Measurements from ENCODE around the gene PARP12.

Gene PARP12

GRCh38 chr7:140082770-140083169 is 20.0 kb upstream of the PARP12 start (continued):
- TF ChIP-seq ZNF280D (tag by site-specific recombination; IDR thresholded peaks at IDR 0.05) = no peak
- TF ChIP-seq ZNF24 (tag by site-specific recombination; IDR thresholded peaks at IDR 0.05) = no peak
- TF ChIP-seq REST (tag by site-specific recombination; IDR thresholded peaks at IDR 0.05) = no peak
- TF ChIP-seq ZNF26 (tag by site-specific recombination; IDR thresholded peaks at IDR 0.05) = no peak
- no peak for TF ChIP-seq ZNF114 (tag by site-specific recombination; IDR thresholded peaks at IDR 0.05)
- no peak for TF ChIP-seq PRDM1 (tag by site-specific recombination; IDR thresholded peaks at IDR 0.05)
- no peak for TF ChIP-seq ATF2 (tag by site-specific recombination; IDR thresholded peaks at IDR 0.05; ENCODE audit: low read depth)
- TF ChIP-seq ZNF280C (tag by site-specific recombination; IDR thresholded peaks at IDR 0.05) = no peak
- no peak for TF ChIP-seq YY1 (tag by site-specific recombination; IDR thresholded peaks at IDR 0.05)

GRCh38 chr7:140081774-140082425 is 19.1 kb upstream of the PARP12 start:
- no peaks in the 10 kb centered on the region for H3K4me1 ChIP-seq (ENCODE audit: control insufficient read depth, insufficient read depth, low read length)

GRCh38 chr7:140080919-140081318 is 18.2 kb upstream of the PARP12 start:
- Histone ChIP-seq H3K4me3 (ENCODE audit: low read depth, low read length) (no peak overlapping the region), H3K36me3 (ENCODE audit: control insufficient read depth in 2 of 2, insufficient read depth in 1 of 2, low read length in 2 of 2) (no peaks in the 10 kb centered on the region), H3K4me1 (ENCODE audit: control insufficient read depth, insufficient read depth, low read length) (no peaks in the 10 kb centered on the region), H3K9me3 (ENCODE audit: control insufficient read depth, insufficient read depth, low read depth, low read length) (no peaks in the 10 kb centered on the region), H3K27ac (ENCODE audit: extremely low read depth, low read depth, low read length) (no peak overlapping the region)
- CTCF ChIA-PET = no interaction called here
- TF ChIP-seq ZNF350 (tag by site-specific recombination; IDR thresholded peaks at IDR 0.05) (no peak), EGR2 (tag by site-specific recombination; IDR thresholded peaks at IDR 0.05; ENCODE audit: low read depth) (no peak), ZBTB7A (tag by site-specific recombination; IDR thresholded peaks at IDR 0.05; ENCODE audit: low read depth) (no peak), ZNF76 (tag by site-specific recombination; IDR thresholded peaks at IDR 0.05; ENCODE audit: borderline replicate concordance, low read depth) (no peak)
- POLR2A ChIA-PET = no interaction called here

More at GRCh38 chr7:140081774-140082425, 19.1 kb upstream of the PARP12 start:
- Histone ChIP-seq H3K36me3 (ENCODE audit: control insufficient read depth in 2 of 2, insufficient read depth in 1 of 2, low read length in 2 of 2) (no peaks in the 10 kb centered on the region), H3K4me3 (ENCODE audit: low read depth, low read length) (no peak overlapping the region), H3K9me3 (ENCODE audit: control insufficient read depth, insufficient read depth, low read depth, low read length) (no peaks in the 10 kb centered on the region), H3K27ac (ENCODE audit: extremely low read depth, low read depth, low read length) (no peak overlapping the region)
- ChIA-PET POLR2A (no interaction called here), CTCF (no interaction called here)
- no peak for TF ChIP-seq KLF8 (tag by site-specific recombination; IDR thresholded peaks at IDR 0.05)

All from HEK293 (cell line).